Astrocyte (in vitro differentiated cells and primary cell): ENCODE measurements around the gene CYP4F22. TPM values are rescaled to one million over a fixed set of nuclear protein-coding genes. Genes with fewer than 3 reads are reported as not detected.
A peak's percentile ranks its signal among the peaks of the same experiment; 100 is the strongest.

ENCODE experiments used
- DNase-seq: peaks from one replicate; pipeline ENCODE4 v3.0.0-alpha.2; 2010; ENCODE audit warnings: low read depth
- FAIRE-seq: peaks from 2 replicates; lab custom pipeline; 2011; peaks lifted over from hg19 to GRCh38; lab: Jason Lieb, UNC
- H2AFZ ChIP-seq: 2 replicates; pipeline ENCODE4 v1.6.0; 2012; ENCODE audit warnings: low read depth, low read length, inconsistent platforms
- H3K27ac ChIP-seq: 2 replicates; pipeline ENCODE4 v1.5.1; 2011; ENCODE audit warnings: low read depth, low read length, inconsistent platforms
- H3K27me3 ChIP-seq: 2 replicates; pipeline ENCODE4 v1.6.0; 2011; ENCODE audit warnings: low read length, inconsistent platforms; ENCODE audit not compliant: insufficient read depth
- H3K36me3 ChIP-seq: 2 replicates; pipeline ENCODE4 v1.5.1; 2011; ENCODE audit warnings: low read length, inconsistent platforms; ENCODE audit not compliant: insufficient read depth
- H3K4me1 ChIP-seq: 2 replicates; pipeline ENCODE4 v1.5.1; 2011; ENCODE audit warnings: low read length, inconsistent platforms; ENCODE audit not compliant: insufficient read depth
- H3K4me2 ChIP-seq: 2 replicates; pipeline ENCODE4 v1.6.0; 2012; ENCODE audit warnings: low read length, inconsistent platforms
- H3K4me3 ChIP-seq: 2 replicates; pipeline ENCODE4 v1.5.1; 2011; ENCODE audit warnings: low read depth, mild to moderate bottlenecking, low read length, inconsistent platforms; ENCODE audit not compliant: insufficient read depth
- H3K79me2 ChIP-seq: 2 replicates; pipeline ENCODE4 v1.6.0; 2012; ENCODE audit warnings: mild to moderate bottlenecking, low read length, inconsistent platforms; ENCODE audit not compliant: insufficient read depth
- H3K9ac ChIP-seq: 2 replicates; pipeline ENCODE4 v1.6.0; 2012; ENCODE audit warnings: mild to moderate bottlenecking, low read length, inconsistent platforms
- H3K9me3 ChIP-seq: 2 replicates; pipeline ENCODE4 v1.5.1; 2012; ENCODE audit warnings: low read depth, mild to moderate bottlenecking, low read length, inconsistent platforms; ENCODE audit not compliant: insufficient read depth
- H4K20me1 ChIP-seq: 2 replicates; pipeline ENCODE4 v1.6.0; 2012; ENCODE audit warnings: low read length, inconsistent platforms; ENCODE audit not compliant: insufficient read depth
- H3K27ac Mint-ChIP-seq: one replicate; pipeline ENCODE4 v1.8.0; 2021; ENCODE audit warnings: mild to moderate bottlenecking, mixed read lengths; ENCODE audit not compliant: unreplicated experiment
- H3K27me3 Mint-ChIP-seq: one replicate; pipeline ENCODE4 v1.8.0; 2021; ENCODE audit warnings: low read depth, mixed read lengths; ENCODE audit not compliant: unreplicated experiment
- H3K36me3 Mint-ChIP-seq: one replicate; pipeline ENCODE4 v1.8.0; 2021; ENCODE audit warnings: low read depth, mixed read lengths; ENCODE audit not compliant: unreplicated experiment
- H3K4me1 Mint-ChIP-seq: one replicate; pipeline ENCODE4 v1.8.0; 2021; ENCODE audit warnings: low read depth, mixed read lengths; ENCODE audit not compliant: unreplicated experiment
- H3K4me3 Mint-ChIP-seq: one replicate; pipeline ENCODE4 v1.8.0; 2021; ENCODE audit warnings: mild to moderate bottlenecking, moderate library complexity, mixed read lengths; ENCODE audit not compliant: unreplicated experiment
- H3K9me3 Mint-ChIP-seq: one replicate; pipeline ENCODE4 v1.8.0; 2021; ENCODE audit warnings: mild to moderate bottlenecking, mixed read lengths; ENCODE audit not compliant: unreplicated experiment
- EZH2 ChIP-seq: IDR thresholded peaks from 2 replicates; pipeline ENCODE4 v1.6.1; 2012; ENCODE audit warnings: mild to moderate bottlenecking, low read length, inconsistent platforms; ENCODE audit not compliant: insufficient read depth
- total RNA-seq: library from RNA; stranded (reverse); gene quantifications from 2 replicates; pipeline ENCODE4 v1.2.1, GENCODE V29; 2021
- TF ChIP-seq, protein P1 (sequence below): IDR thresholded peaks from 2 replicates; pipeline ENCODE4 v1.5.1; 2011; ENCODE audit warnings: low read depth, mild to moderate bottlenecking, inconsistent platforms, low read length, moderate library complexity; ENCODE audit not compliant: insufficient read depth

CYP4F22 gene
- total RNA-seq, 1 donor from 2014 or later = not detected

DNA sequence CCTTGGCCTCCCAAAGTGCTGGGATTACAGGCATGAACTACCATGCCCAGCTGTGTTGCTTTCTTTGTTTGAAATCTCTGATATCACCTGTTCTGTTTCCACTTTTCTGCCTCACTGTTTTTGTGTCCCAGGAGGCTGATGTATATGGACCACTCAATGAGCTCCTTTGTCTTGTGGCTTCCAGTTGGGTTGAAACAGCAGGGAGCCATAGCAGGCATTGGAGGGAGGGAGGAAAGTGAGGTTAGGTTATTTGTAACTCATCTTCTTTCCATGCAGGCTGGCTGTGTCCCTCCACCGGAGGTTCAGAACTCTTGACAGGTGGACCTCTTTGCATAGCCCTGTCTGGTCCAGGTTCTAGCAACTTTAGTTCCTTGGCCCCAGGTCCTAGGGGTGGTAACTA is 6.1 kb upstream of the CYP4F22 start:
- FAIRE-seq = no peak
- H3K27me3 Mint-ChIP-seq = peaks cover 1% of the 10 kb centered on the region
- TF ChIP-seq, protein P1, sequence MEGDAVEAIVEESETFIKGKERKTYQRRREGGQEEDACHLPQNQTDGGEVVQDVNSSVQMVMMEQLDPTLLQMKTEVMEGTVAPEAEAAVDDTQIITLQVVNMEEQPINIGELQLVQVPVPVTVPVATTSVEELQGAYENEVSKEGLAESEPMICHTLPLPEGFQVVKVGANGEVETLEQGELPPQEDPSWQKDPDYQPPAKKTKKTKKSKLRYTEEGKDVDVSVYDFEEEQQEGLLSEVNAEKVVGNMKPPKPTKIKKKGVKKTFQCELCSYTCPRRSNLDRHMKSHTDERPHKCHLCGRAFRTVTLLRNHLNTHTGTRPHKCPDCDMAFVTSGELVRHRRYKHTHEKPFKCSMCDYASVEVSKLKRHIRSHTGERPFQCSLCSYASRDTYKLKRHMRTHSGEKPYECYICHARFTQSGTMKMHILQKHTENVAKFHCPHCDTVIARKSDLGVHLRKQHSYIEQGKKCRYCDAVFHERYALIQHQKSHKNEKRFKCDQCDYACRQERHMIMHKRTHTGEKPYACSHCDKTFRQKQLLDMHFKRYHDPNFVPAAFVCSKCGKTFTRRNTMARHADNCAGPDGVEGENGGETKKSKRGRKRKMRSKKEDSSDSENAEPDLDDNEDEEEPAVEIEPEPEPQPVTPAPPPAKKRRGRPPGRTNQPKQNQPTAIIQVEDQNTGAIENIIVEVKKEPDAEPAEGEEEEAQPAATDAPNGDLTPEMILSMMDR = no peak
- no peak for TF ChIP-seq EZH2
- H3K79me2 ChIP-seq = no peaks in the 10 kb centered on the region
- no peak overlapping the region for H3K4me2 ChIP-seq
- no peaks in the 10 kb centered on the region for H4K20me1 ChIP-seq
- no peaks in the 10 kb centered on the region for H3K4me1 ChIP-seq
- peaks cover 26% of the 10 kb centered on the region for H3K9me3 Mint-ChIP-seq
- no peak overlapping the region for H2AFZ ChIP-seq
- no peak overlapping the region for H3K27ac ChIP-seq
- no peaks in the 10 kb centered on the region for H3K4me1 Mint-ChIP-seq
- DNase-seq = no peak
- no peaks in the 10 kb centered on the region for H3K36me3 ChIP-seq
- H3K9me3 ChIP-seq = no peaks in the 10 kb centered on the region
- H3K27me3 ChIP-seq = no peaks in the 10 kb centered on the region
- H3K36me3 Mint-ChIP-seq = no peaks in the 10 kb centered on the region
- H3K4me3 ChIP-seq = no peak overlapping the region
- no peak overlapping the region for H3K9ac ChIP-seq
- no peak overlapping the region for H3K27ac Mint-ChIP-seq
- no peak overlapping the region for H3K4me3 Mint-ChIP-seq

DNA sequence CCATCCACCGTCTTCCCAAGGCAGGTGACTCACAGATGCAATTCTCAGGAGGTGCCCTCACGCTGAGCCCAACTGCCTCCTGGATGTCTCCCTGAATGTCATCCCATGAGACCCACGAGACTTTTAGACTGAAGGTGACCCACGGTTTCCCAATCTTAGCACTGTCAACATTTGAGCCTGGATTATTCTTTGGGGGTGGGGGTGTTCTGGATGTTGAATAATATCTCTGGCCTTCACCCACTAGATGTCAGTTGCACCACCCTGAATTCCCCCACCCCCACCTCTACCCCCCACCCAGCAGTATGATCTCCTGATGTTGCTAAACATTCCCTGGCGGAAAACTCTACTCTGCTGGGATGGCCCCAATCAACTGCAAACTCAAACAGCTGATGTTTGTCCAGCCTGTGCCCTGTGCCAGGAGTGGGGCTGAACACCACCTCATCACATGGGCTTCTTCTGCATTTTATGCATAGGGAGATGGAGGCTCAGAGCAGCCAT is 2.2 kb upstream of the CYP4F22 start:
- FAIRE-seq = no peak
- H3K36me3 ChIP-seq = no peaks in the 10 kb centered on the region
- Mint-ChIP-seq H3K27ac (peak overlapping the region; percentile 47), H3K9me3 (peaks cover 23% of the 10 kb centered on the region), H3K4me3 (no peak overlapping the region), H3K36me3 (no peaks in the 10 kb centered on the region), H3K27me3 (peaks cover 1% of the 10 kb centered on the region), H3K4me1 (no peaks in the 10 kb centered on the region)
- H2AFZ ChIP-seq = no peak overlapping the region
- H3K4me1 ChIP-seq = no peaks in the 10 kb centered on the region
- H4K20me1 ChIP-seq = no peaks in the 10 kb centered on the region
- no peak for DNase-seq
- H3K27me3 ChIP-seq = peaks cover 8% of the 10 kb centered on the region
- no peak overlapping the region for H3K9ac ChIP-seq
- no peaks in the 10 kb centered on the region for H3K9me3 ChIP-seq
- H3K27ac ChIP-seq = no peak overlapping the region
- H3K4me3 ChIP-seq = no peak overlapping the region
- H3K79me2 ChIP-seq = no peaks in the 10 kb centered on the region
- no peak overlapping the region for H3K4me2 ChIP-seq
- TF ChIP-seq, protein P1 = no peak
- TF ChIP-seq EZH2 = no peak

DNA sequence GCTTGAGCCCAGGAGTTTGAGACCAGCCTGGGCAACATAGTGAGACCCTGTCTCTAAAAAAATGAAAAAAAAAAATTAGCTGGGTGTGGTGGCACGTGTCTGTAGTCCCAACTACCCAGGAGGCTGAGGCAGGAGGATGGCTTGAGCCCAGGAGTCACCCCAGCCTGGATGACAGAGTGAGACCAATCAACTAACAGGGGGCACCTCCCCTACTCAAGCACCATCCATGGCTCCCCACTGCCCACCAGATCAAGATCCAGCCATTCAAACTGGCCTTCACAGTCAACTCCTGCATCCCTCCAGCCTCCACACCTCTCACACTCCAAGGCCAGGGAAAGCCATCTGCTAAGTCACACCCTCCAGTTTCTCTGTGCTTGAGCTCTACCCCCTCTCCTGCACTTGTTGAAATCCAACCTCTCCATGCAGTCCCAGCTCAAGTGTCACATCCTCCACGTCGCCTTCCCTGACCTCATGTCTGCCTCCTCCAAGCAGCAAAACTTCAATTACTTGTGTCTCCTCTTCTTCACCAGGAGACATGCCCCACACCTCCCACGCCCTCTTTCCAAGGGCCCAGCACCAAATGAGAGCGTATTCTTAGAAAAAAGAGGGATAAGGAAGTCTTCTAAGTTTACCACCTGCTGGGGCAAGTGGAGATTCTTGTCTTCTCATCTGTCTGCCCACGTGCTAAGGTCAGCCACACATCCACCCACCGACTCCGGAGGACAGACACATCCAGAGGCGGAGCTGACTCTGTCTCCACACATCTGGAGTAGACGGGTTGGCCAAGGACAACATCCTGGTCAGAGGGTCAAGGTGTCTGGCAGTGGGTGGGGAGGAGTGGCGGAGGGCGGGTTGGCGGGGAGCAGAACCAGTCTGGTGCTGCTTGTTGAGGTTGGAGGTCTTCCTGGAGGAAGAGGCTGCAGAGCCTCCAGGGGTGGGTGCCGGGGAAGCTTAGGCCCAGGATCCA is 974 bp upstream of the CYP4F22 start:
- Histone ChIP-seq H3K4me1 (no peaks in the 10 kb centered on the region), H3K9ac (no peak overlapping the region), H3K4me3 (no peak overlapping the region), H3K36me3 (no peaks in the 10 kb centered on the region), H3K27me3 (peaks cover 8% of the 10 kb centered on the region), H3K4me2 (no peak overlapping the region), H3K79me2 (no peaks in the 10 kb centered on the region), H3K27ac (no peak overlapping the region), H4K20me1 (no peaks in the 10 kb centered on the region), H2AFZ (no peak overlapping the region), H3K9me3 (no peaks in the 10 kb centered on the region)
- H3K27ac Mint-ChIP-seq = no peak overlapping the region
- H3K27me3 Mint-ChIP-seq = no peaks in the 10 kb centered on the region
- H3K9me3 Mint-ChIP-seq = peaks cover 19% of the 10 kb centered on the region
- no peak for FAIRE-seq
- no peak for DNase-seq
- TF ChIP-seq, protein P1 = no peak
- no peak for TF ChIP-seq EZH2
- H3K4me3 Mint-ChIP-seq = no peak overlapping the region
- no peaks in the 10 kb centered on the region for H3K4me1 Mint-ChIP-seq
- H3K36me3 Mint-ChIP-seq = no peaks in the 10 kb centered on the region
